Pons (tissue), 1 donor: ENCODE data around the gene PRDM16.
"Not testable (repeated sequence)": the region's sequence is repeated elsewhere in the genome, so short reads cannot be mapped to it uniquely, and the experiment has no call there.

Source experiments
- DNase-seq: peaks from one replicate; pipeline ENCODE4 v3.0.0-alpha.2; 2016; ENCODE audit warnings: low spot score

The PRDM16 gene

DNA sequence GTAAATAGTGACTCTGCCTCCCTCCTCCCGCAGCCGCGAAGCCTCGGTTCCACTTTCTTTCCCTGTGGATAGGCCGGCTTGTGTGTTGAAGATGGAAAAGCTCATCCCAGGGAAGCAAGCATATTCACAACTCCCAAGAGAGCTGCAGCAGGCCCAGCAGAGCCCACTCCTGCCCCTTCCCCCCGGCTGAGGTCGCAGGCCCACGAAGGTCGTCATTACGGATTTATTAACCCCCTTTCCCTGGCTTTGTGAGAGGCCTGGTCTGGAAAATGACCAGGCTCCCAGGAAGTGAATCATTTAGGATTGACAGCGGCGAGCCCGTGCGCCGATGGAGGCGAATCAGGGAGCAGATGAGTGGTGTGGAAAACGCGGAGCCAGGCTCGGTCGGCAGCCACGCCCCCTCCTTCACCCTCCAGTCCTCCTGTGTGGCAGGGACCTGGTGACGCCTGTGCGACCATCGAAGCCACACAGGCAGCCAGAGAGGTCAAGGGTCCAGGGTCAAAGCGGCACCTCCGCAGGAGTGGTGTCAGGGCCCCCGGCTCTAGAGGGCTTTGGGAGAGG lies 93.4 kb downstream of the PRDM16 start:
- no peak for DNase-seq

- no peak for DNase-seq
Measured at GRCh38 chr1:3163356-3163755, 94.4 kb downstream of the PRDM16 start.

- DNase-seq = no peak
Measured at GRCh38 chr1:3164671-3165070, 95.7 kb downstream of the PRDM16 start.

GRCh38 chr1:3165189-3165588 lies 96.2 kb downstream of the PRDM16 start:
- not testable (repeated sequence) for DNase-seq

GRCh38 chr1:3166206-3166918 lies 97.4 kb downstream of the PRDM16 start:
- no peak for DNase-seq

- no peak for DNase-seq
Measured at GRCh38 chr1:3167255-3167654, 98.3 kb downstream of the PRDM16 start.

- no peak for DNase-seq
Measured at GRCh38 chr1:3168678-3169077, 99.7 kb downstream of the PRDM16 start.

DNA sequence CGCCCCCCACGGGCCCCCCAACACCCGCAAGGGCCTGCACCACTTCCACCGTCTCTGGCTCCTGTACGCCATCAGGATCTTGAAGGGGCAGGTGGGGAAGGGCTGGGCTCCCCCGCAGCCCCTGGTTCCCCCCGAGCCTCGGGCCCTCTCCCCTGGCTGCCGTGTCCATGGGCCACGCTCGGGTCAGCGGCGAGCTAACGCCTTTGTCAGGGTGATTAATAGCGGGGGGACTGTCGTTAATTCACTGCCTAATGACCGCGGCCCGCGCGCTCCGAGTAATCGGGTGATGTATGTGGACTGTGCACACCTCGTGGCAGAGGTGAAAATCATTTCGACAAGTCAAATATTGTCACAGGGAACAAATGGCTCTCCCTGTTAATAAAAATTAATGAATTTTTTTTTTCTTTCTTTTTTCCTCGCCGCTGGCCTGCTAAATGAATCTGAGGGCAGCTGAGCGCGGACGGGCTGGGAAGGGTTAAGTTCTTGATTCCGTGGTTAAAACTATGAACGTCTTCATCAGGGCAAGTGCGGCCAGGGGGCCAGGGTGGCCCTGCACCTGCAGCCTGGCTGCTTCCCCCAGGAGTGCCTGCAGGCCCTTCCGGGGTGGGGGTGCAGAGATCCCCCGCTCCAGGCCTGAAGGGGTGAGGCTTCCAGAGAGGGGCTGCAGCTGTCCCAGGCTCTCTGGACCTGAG lies 100.8 kb downstream of the PRDM16 start:
- no peak for DNase-seq

GRCh38 chr1:3170561-3171453 lies 101.8 kb downstream of the PRDM16 start:
- peak; percentile 77 for DNase-seq

- no peak for DNase-seq
Measured at GRCh38 chr1:3171761-3172160, 102.8 kb downstream of the PRDM16 start.

GRCh38 chr1:3172431-3173380 lies 103.7 kb downstream of the PRDM16 start:
- peak; percentile 36 for DNase-seq

DNA sequence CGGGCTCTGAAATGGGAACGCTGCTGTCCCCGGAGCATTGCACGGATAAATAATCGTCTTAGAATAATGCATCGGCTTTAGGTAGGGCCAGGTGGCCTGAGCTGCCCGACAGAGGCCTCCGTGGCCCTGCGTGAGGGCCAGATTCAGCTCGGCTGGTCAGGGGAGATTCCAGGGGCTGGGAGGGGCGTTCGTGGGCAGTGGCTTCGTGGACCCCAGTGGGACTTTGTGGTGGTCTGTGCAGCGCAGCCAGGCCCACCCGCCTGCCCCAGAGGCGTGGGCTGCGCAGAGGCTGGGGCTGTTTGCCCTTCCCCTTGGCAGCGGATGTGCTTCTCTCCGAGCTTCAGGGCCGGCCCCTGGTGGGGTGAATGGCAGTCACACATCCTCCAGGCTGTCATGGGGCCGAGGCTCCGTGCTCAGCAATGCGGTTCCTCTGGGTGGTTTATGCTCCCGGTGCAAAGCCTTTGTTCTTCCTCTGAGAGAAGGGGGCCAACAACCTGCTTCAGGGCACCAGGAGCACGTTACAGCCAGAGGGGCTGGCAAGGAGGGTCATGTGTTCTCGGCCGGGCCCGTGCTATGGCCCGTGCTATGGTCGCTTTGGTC lies 104.5 kb downstream of the PRDM16 start:
- no peak for DNase-seq

DNA sequence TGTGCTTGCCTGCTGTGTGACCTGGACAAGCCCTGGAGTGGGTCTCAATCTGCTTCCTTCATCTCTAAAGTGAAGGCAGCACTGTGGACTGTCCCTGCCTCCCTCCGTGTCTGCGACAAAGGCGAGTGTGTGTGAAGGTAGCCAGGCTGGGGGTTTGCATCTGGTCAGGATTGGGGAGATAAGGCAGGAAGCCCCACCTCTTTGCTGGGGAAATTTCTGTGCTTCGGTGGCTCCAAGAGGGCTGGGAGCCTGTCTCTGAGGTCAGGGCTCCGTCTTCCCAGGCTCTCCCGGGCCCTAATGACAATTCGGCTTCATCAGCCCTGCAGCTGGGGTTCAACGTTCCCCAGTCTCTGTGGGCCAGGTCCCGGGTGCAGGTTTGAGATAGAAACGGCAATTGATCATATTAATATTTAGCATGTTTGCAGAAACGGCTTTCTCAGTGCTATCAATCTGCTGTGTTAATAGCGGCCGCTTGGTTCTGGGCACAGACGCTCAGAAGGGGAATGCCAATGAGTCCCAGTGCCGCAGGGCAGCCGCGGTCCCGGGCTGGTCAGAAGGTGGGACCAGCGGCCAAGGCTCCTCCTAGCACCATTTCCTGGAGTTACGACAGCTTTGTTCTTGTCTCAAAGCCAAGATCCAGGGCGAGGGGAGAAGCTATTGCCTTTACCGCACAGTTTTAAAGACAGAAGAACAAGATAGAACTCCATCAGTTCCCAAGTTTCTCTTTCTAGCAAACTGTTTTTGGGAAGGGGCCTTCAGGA lies 105.7 kb downstream of the PRDM16 start:
- DNase-seq = peak; percentile 75

DNA sequence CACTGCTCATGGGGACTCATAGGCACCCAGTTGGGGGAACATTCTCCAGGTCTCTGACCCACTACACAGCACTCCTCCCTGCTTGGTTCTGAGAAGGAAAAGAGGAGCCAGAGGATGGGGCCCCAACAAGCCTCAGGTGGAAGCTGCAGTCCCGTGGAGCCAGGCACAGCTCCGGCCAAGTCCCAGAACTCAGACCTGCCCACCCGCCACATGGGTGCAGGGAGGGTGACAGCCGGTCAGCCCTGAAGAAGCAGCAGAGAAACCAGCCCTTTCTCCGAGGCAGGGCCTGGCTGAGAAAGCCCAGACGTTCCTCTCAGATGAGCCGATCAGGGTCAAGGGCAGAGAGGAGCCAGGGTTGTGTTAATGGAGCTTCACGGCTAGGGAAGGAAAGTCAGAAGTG lies 106.5 kb downstream of the PRDM16 start:
- no peak for DNase-seq

DNA sequence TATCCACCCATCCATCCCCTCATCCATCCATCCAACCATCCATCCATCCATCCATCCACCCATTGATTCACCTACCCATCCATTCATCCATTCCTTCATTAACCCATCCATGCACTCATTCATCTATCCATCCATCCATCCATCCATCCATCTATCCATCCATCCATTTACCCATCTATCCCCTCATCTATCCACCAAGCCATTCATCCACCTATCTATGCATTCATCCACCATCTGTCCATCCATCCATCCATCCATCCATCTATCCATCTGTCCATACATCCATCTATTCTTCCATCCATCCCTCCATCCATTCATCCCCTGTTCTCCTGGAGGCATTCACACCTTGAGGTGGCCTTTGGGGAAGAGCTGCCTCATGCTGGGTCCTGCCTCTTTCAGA lies 107.0 kb downstream of the PRDM16 start:
- DNase-seq = no peak

DNA sequence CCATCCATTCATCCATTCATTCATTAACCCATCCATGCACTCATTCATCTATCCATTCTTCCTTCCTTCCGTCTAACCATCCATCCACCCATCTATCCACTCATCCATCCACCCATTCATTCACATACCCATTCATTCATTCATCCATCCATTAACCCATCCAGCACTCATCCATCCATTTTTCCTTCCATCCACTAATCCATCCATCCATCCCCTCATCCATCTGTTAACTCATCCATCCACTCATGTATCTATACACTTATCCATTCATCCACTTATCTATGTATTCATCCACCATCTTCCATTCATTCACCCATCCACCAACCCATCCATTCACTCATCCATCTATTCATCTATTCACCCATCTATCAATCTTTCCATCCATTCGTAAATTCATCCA lies 107.8 kb downstream of the PRDM16 start:
- no peak for DNase-seq

GRCh38 chr1:3178279-3178678 lies 109.3 kb downstream of the PRDM16 start:
- DNase-seq = no peak

- no peak for DNase-seq
Measured at GRCh38 chr1:3179471-3179870, 110.5 kb downstream of the PRDM16 start.

DNA sequence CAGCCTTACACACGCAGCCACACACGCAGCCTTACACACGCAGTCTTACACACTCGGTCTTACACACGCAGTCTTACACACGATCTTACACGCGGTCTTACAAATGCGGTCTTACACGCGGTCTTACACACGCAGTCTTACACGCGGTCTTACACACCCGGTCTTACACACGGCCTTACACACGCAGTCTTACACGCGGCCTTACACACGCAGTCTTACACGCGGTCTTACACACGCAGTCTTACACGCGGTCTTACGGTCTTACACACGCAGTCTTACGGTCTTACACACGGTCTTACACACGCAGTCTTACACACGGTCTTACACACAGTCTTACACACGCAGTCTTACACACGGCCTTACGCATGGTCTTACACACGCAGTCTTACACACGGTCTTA lies 111.9 kb downstream of the PRDM16 start:
- no peak for DNase-seq

DNA sequence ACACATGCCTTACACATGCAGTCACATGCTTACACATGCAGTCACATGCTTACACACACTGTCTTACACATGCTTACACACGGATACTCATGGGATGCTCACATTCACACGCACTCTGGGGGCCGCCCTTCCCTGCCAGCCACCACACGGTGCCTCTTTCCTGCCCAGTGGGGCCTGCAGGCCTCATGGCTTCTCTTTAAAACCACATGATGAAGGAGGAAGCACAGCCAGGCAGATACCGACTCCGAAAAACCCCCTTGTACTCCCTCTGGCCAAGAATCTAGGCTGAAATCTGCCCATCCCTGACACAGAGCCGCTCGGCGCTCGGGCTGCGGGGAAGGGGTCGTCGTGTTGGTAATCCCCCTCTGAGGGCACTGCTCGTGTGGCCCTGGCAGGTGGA lies 113.0 kb downstream of the PRDM16 start:
- no peak for DNase-seq
